Stomach (tissue), 4 donors: ENCODE data around the gene FOXD4L6.
"Not testable (repeated sequence)": the region's sequence is repeated elsewhere in the genome, so short reads cannot be mapped to it uniquely, and the experiment has no call there.

Experiments
- CTCF ChIP-seq, 7 experiments: fragments of 450-650 bp in 4 of 7; fragments of 200-600 bp in 3 of 7; sonication (generic) in 3 of 7; IDR thresholded peaks; one replicate each; pipeline ENCODE4 v1.5.1; 2016 to 2019; ENCODE audit warnings: antibody characterized with exemption in 7 of 7, control low read depth in 2 of 7, mild to moderate bottlenecking in 1 of 7
- POLR2A ChIP-seq, 4 donors: fragments of 450-650 bp; IDR thresholded peaks; one replicate each; pipeline ENCODE4 v1.6.1; 2016; ENCODE audit warnings: antibody characterized with exemption in 4 of 4, control low read depth in 2 of 4, mild to moderate bottlenecking in 1 of 4, moderate library complexity in 1 of 4
- POLR2AphosphoS5 ChIP-seq, 3 donors: sonication (generic); formaldehyde crosslinking; IDR thresholded peaks; one replicate each; pipeline ENCODE4 v1.6.1; 2016; ENCODE audit warnings: antibody characterized with exemption in 3 of 3

- not testable (repeated sequence) for TF ChIP-seq CTCF, POLR2AphosphoS5, POLR2A (IDR thresholded peaks at IDR 0.05)
These were observed 49.0 kb downstream of the FOXD4L6 start for GRCh38 chr9:41079464-41079863.
